OCI-LY7 (cell line): ENCODE measurements around the gene WSB2. TPM values are rescaled to one million over a fixed set of nuclear protein-coding genes. Genes with fewer than 3 reads are reported as not detected.

Experiments used
- BruUV-seq: library from RNA; stranded (reverse); fragments of 400-500 nt; replicated peaks from 2 replicates; lab custom pipeline; 2021; lab: Mats Ljungman, UMichigan
- CTCF ChIA-PET: fragments of 300-600 bp; sonication (Branson Sonifier 250); formaldehyde crosslinking; loops from one replicate; lab custom pipeline; 2022; ENCODE audit warnings: antibody characterized with exemption; ENCODE audit not compliant: unreplicated experiment; lab: Charles Lee
- POLR2A ChIA-PET: fragments of 300-600 bp; sonication (Branson Sonifier 250); formaldehyde crosslinking; loops from one replicate; lab custom pipeline; 2022; ENCODE audit warnings: antibody characterized with exemption; lab: Charles Lee
- DNase-seq: peaks from one replicate; pipeline ENCODE4 v3.0.0-alpha.2; 2015; ENCODE audit warnings: low spot score
- H2AFZ ChIP-seq: fragments of 200-600 bp; sonication (generic), shearing (Covaris generic); 2 replicates; pipeline ENCODE4 v1.6.1; 2014; ENCODE audit warnings: mild to moderate bottlenecking, antibody characterized with exemption, low read length, moderate library complexity
- H3K27ac ChIP-seq: fragments of 200-600 bp; sonication (generic); 2 replicates; pipeline ENCODE4 v1.5.1; 2014; ENCODE audit warnings: mixed run types, low read depth, mild to moderate bottlenecking, moderate library complexity, low read length, inconsistent platforms; ENCODE audit not compliant: poor library complexity, severe bottlenecking
- H3K36me3 ChIP-seq: fragments of 200-600 bp; sonication (generic); 2 replicates; pipeline ENCODE4 v1.6.1; 2014; ENCODE audit warnings: mild to moderate bottlenecking, antibody characterized with exemption, low read length, moderate library complexity, mixed read lengths; ENCODE audit not compliant: insufficient read depth
- H3K4me1 ChIP-seq: fragments of 200-600 bp; sonication (generic); 2 replicates; pipeline ENCODE4 v1.5.1; 2014; ENCODE audit warnings: mild to moderate bottlenecking, low read length; ENCODE audit not compliant: insufficient read depth, poor library complexity, severe bottlenecking
- H3K4me2 ChIP-seq: fragments of 200-600 bp; sonication (generic); 2 replicates; pipeline ENCODE4 v1.6.1; 2014; ENCODE audit warnings: mild to moderate bottlenecking, low read length
- H3K4me3 ChIP-seq: fragments of 200-600 bp; sonication (generic); 2 replicates; pipeline ENCODE4 v1.5.1; 2014; ENCODE audit warnings: mild to moderate bottlenecking, low read depth, low read length; ENCODE audit not compliant: poor library complexity, severe bottlenecking
- H3K79me2 ChIP-seq: fragments of 200-600 bp; sonication (generic); 2 replicates; pipeline ENCODE4 v1.6.1; 2016; ENCODE audit warnings: low read depth, mild to moderate bottlenecking, low read length, moderate library complexity, mixed read lengths; ENCODE audit not compliant: insufficient read depth
- H3K9me2 ChIP-seq: fragments of 200-600 bp; sonication (generic); 2 replicates; pipeline ENCODE4 v1.6.1; 2016; ENCODE audit warnings: mild to moderate bottlenecking, low read length, mixed read lengths; ENCODE audit not compliant: insufficient read depth
- H3K9me3 ChIP-seq: fragments of 200-600 bp; sonication (generic); 2 replicates; pipeline ENCODE4 v1.6.1; 2014; ENCODE audit warnings: mild to moderate bottlenecking, mixed run types, low read length, mixed read lengths
- H4K20me1 ChIP-seq: fragments of 200-600 bp; sonication (generic); 2 replicates; pipeline ENCODE4 v1.6.1; 2014; ENCODE audit warnings: mild to moderate bottlenecking, antibody characterized with exemption, low read length, moderate library complexity, mixed read lengths; ENCODE audit not compliant: insufficient read depth
- EZH2phosphoT487 ChIP-seq: fragments of 200-600 bp; sonication (generic); IDR thresholded peaks from 2 replicates; pipeline ENCODE4 v1.6.1; 2018; ENCODE audit warnings: low read depth, borderline replicate concordance, mild to moderate bottlenecking, mixed run types, antibody characterized with exemption, low read length, moderate library complexity, mixed read lengths
- intact Hi-C: fragments of 100-400 bp; cut with micrococcal nuclease; formaldehyde crosslinking; loops from one replicate; pipeline ENCODE4 v1.10.0; 2022; ENCODE audit not compliant: unreplicated experiment
- total RNA-seq, 2 experiments: library from RNA; depleted of rRNA in 1 of 2; stranded (reverse); fragments of >200 nt in 1 of 2; shearing (Covaris generic) in 1 of 2; gene quantifications; 2 replicates each; pipeline ENCODE4 v1.2.3, GENCODE V29; 2014 to 2022
- TF ChIP-seq, protein P1 (sequence below): fragments of 200-600 bp; sonication (generic); conservative IDR thresholded peaks from 2 replicates; pipeline ENCODE4 v1.5.1; 2014; ENCODE audit warnings: mild to moderate bottlenecking, antibody characterized with exemption, low read length, moderate library complexity, mixed read lengths

Gene WSB2
- total RNA-seq, 2 experiments from 2014 or later: 31.9 to 34.4 TPM

GRCh38 chr12:118015306-118015705, 45.7 kb downstream of the WSB2 start:
- TF ChIP-seq, protein P1, sequence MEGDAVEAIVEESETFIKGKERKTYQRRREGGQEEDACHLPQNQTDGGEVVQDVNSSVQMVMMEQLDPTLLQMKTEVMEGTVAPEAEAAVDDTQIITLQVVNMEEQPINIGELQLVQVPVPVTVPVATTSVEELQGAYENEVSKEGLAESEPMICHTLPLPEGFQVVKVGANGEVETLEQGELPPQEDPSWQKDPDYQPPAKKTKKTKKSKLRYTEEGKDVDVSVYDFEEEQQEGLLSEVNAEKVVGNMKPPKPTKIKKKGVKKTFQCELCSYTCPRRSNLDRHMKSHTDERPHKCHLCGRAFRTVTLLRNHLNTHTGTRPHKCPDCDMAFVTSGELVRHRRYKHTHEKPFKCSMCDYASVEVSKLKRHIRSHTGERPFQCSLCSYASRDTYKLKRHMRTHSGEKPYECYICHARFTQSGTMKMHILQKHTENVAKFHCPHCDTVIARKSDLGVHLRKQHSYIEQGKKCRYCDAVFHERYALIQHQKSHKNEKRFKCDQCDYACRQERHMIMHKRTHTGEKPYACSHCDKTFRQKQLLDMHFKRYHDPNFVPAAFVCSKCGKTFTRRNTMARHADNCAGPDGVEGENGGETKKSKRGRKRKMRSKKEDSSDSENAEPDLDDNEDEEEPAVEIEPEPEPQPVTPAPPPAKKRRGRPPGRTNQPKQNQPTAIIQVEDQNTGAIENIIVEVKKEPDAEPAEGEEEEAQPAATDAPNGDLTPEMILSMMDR: no peak
- TF ChIP-seq EZH2phosphoT487: no peak
- no TSS peak for BruUV-seq
- intact Hi-C loops: no loop called here
- Histone ChIP-seq H3K9me2 (no peaks in the 10 kb centered on the region), H3K4me2 (no peak overlapping the region), H3K4me3 (no peak overlapping the region), H3K4me1 (peaks cover 17% of the 10 kb centered on the region), H3K79me2 (peaks cover 22% of the 10 kb centered on the region), H2AFZ (no peak overlapping the region), H4K20me1 (peaks cover 10% of the 10 kb centered on the region), H3K9me3 (no peaks in the 10 kb centered on the region), H3K27ac (no peak overlapping the region), H3K36me3 (peaks cover 26% of the 10 kb centered on the region)
- CTCF ChIA-PET: no interaction called here
- DNase-seq: no peak
- POLR2A ChIA-PET: no interaction called here

- Histone ChIP-seq H3K27ac (no peak overlapping the region), H2AFZ (no peak overlapping the region), H3K9me3 (no peaks in the 10 kb centered on the region), H3K36me3 (peaks cover 6% of the 10 kb centered on the region; the same call in 1 of the 2 replicates), H4K20me1 (peaks cover 10% of the 10 kb centered on the region), H3K4me2 (no peak overlapping the region), H3K4me1 (peaks cover 11% of the 10 kb centered on the region), H3K9me2 (no peaks in the 10 kb centered on the region), H3K79me2 (peaks cover 15% of the 10 kb centered on the region), H3K4me3 (no peak overlapping the region)
- ChIA-PET CTCF (no interaction called here), POLR2A (interaction anchor here (0.6 kb wide), 1 partner anchor 66 kb away, joined by 5 read pairs; no protein-coding TSS in a partner anchor)
- no peak for DNase-seq
- intact Hi-C loops: no loop called here
- BruUV-seq: no TSS peak
- TF ChIP-seq, protein P1: no peak
- no peak for TF ChIP-seq EZH2phosphoT487
Measured at GRCh38 chr12:118013283-118013682, 47.7 kb downstream of the WSB2 start.

DNA sequence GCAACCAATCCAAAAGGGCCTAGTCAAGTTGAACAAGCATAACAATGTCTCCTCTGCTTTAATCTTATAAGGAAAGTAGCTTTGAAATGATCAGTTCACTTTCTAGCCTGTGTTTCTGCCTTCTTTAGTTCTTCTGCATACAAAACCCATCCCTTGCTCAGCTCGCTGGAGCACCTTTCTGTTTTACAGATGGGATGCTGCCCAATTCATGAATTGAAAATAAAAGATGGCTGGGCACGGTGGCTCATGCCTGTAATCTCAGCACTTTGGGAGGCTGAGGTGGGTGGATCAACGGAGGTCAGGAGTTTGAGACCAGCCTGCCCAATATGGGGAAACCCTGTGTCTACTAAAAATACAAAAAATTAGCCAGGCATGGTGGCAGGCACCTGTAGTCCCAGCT, 49.0 kb downstream of the WSB2 start:
- H3K4me1 ChIP-seq: peaks cover 3% of the 10 kb centered on the region
- POLR2A ChIA-PET: interaction anchor here (0.6 to 0.7 kb wide), 2 partner anchors 52 to 902 kb away, joined by 3 to 4 read pairs; no protein-coding TSS in a partner anchor

More for the DNA sequence above, 49.0 kb downstream of the WSB2 start:
- no peak overlapping the region for H3K4me3 ChIP-seq
- TF ChIP-seq EZH2phosphoT487: no peak
- TF ChIP-seq, protein P1: no peak
- no peak overlapping the region for H2AFZ ChIP-seq
- peaks cover 2% of the 10 kb centered on the region; the same call in 1 of the 2 replicates for H3K79me2 ChIP-seq
- BruUV-seq: no TSS peak
- H3K4me2 ChIP-seq: no peak overlapping the region
- no peaks in the 10 kb centered on the region for H3K9me2 ChIP-seq
- no peaks in the 10 kb centered on the region for H3K9me3 ChIP-seq
- DNase-seq: no peak
- intact Hi-C loops: no loop called here
- H3K27ac ChIP-seq: no peak overlapping the region
- no peaks in the 10 kb centered on the region for H4K20me1 ChIP-seq
- H3K36me3 ChIP-seq: no peaks in the 10 kb centered on the region
- CTCF ChIA-PET: no interaction called here
